ENCODE data around the gene ZFP36L2.

The ZFP36L2 gene

DNA sequence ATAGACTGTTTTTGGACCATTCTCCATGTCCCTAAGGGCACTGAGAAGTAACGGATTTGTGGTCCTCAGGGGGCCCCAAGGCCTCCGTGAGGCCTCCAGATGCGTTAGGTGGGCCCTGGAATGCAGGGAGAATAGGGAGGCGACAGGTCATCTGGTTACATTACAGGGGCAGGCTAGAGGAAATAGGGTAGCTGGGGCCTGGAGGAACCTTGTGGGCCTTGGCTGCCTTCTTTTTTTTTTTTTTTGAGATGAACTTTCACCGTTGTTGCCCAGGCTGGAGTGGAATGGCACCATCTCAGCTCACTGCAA lies 28.9 kb downstream of the ZFP36L2 start:
- TF ChIP-seq CTCF (IDR thresholded peaks at IDR 0.05; ENCODE audit: low read depth, low read length) = no peak
- no peak overlapping the region for H3K4me3 ChIP-seq (ENCODE audit: low read depth, low read length)

GRCh38 chr2:43196768-43197587 lies 29.4 kb downstream of the ZFP36L2 start:
- no peak overlapping the region for H3K4me3 ChIP-seq (ENCODE audit: low read depth, low read length)
- TF ChIP-seq CTCF (IDR thresholded peaks at IDR 0.05; ENCODE audit: low read depth, low read length) = no peak

GRCh38 chr2:43194121-43194869 lies 32.1 kb downstream of the ZFP36L2 start:
- no peak overlapping the region for H3K4me3 ChIP-seq (ENCODE audit: low read depth, low read length)
- no peak for TF ChIP-seq CTCF (IDR thresholded peaks at IDR 0.05; ENCODE audit: low read depth, low read length)

- no peak overlapping the region for H3K4me3 ChIP-seq (ENCODE audit: low read depth, low read length)
- TF ChIP-seq CTCF (IDR thresholded peaks at IDR 0.05; ENCODE audit: low read depth, low read length) = no peak
Observed at GRCh38 chr2:43193652-43194120, 32.7 kb downstream of the ZFP36L2 start.

- TF ChIP-seq CTCF (IDR thresholded peaks at IDR 0.05; ENCODE audit: low read depth, low read length) = no peak
- no peak overlapping the region for H3K4me3 ChIP-seq (ENCODE audit: low read depth, low read length)
Observed at GRCh38 chr2:43192744-43193651, 33.4 kb downstream of the ZFP36L2 start.

DNA sequence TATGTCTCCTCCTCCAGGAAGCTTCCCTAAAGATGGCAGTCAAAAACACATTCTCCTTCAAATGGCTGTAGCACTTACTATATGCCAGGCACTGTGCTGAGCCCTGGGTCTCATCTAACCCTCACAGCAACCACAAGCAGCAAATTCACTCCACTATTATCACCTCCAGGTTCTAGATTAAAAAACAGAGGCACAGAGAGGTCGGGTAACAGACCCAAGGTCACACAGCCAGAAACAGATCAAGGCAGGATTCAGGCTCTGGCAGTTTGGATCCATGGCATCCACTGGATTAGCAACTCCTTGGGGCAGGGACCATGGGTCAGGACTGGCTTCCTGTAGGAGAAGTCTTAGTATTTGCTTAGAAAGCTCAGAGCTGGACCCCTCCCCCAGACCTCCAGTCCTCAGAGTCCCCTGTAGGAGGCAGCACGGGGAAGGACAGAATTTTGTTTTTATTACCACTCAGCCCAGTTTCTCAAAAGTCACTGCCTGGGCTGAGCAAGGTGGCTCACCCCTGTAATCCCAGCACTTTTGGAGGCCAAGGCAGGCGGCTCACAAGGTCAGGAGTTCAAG lies 34.4 kb downstream of the ZFP36L2 start:
- TF ChIP-seq CTCF (IDR thresholded peaks at IDR 0.05; ENCODE audit: low read depth, low read length) = peak; percentile 23; the same call in 1 of the 2 replicates
- H3K4me3 ChIP-seq (ENCODE audit: low read depth, low read length) = no peak overlapping the region
